ENCODE data around the gene COA1.

The COA1 gene

GRCh38 chr7:43636093-43636492 is 93.2 kb downstream of the COA1 start:
- no peak overlapping the region for H3K27ac ChIP-seq
- H3K9me3 ChIP-seq (ENCODE audit: control insufficient read depth, low read length): no peaks in the 10 kb centered on the region
- no peak overlapping the region for H2AFZ ChIP-seq
- no peaks in the 10 kb centered on the region for H3K4me1 ChIP-seq
- H3K27me3 ChIP-seq (ENCODE audit: control insufficient read depth, insufficient read depth, low read length): no peaks in the 10 kb centered on the region
- no peaks in the 10 kb centered on the region for H3K36me3 ChIP-seq (ENCODE audit: control insufficient read depth, insufficient read depth, low read length)
- H3K79me2 ChIP-seq: no peaks in the 10 kb centered on the region
- TF ChIP-seq CTCF (IDR thresholded peaks at IDR 0.05): no peak
- no peak overlapping the region for H3K9ac ChIP-seq
- H3K4me2 ChIP-seq (ENCODE audit: low read length): no peak overlapping the region
- no peak overlapping the region for H3K4me3 ChIP-seq (ENCODE audit: low read depth, low read length)

GRCh38 chr7:43634384-43634783 is 94.9 kb downstream of the COA1 start:
- no peak for TF ChIP-seq CTCF (IDR thresholded peaks at IDR 0.05)
- H3K79me2 ChIP-seq: no peaks in the 10 kb centered on the region
- no peak overlapping the region for H3K9ac ChIP-seq
- no peaks in the 10 kb centered on the region for H3K9me3 ChIP-seq (ENCODE audit: control insufficient read depth, low read length)
- H2AFZ ChIP-seq: no peak overlapping the region
- no peaks in the 10 kb centered on the region for H3K4me1 ChIP-seq
- no peak overlapping the region for H3K4me2 ChIP-seq (ENCODE audit: low read length)
- H3K27me3 ChIP-seq (ENCODE audit: control insufficient read depth, insufficient read depth, low read length): no peaks in the 10 kb centered on the region
- H3K4me3 ChIP-seq (ENCODE audit: low read depth, low read length): no peak overlapping the region
- H3K27ac ChIP-seq: no peak overlapping the region
- H3K36me3 ChIP-seq (ENCODE audit: control insufficient read depth, insufficient read depth, low read length): no peaks in the 10 kb centered on the region

- Histone ChIP-seq H3K27ac (no peak overlapping the region), H3K4me1 (no peaks in the 10 kb centered on the region), H3K79me2 (no peaks in the 10 kb centered on the region), H2AFZ (no peak overlapping the region), H3K4me3 (ENCODE audit: low read depth, low read length) (no peak overlapping the region), H3K9ac (no peak overlapping the region), H3K27me3 (ENCODE audit: control insufficient read depth, insufficient read depth, low read length) (no peaks in the 10 kb centered on the region), H3K36me3 (ENCODE audit: control insufficient read depth, insufficient read depth, low read length) (no peaks in the 10 kb centered on the region), H3K9me3 (ENCODE audit: control insufficient read depth, low read length) (no peaks in the 10 kb centered on the region), H3K4me2 (ENCODE audit: low read length) (no peak overlapping the region)
- TF ChIP-seq CTCF (IDR thresholded peaks at IDR 0.05): no peak
Observed at GRCh38 chr7:43632746-43633145, 96.6 kb downstream of the COA1 start.

DNA sequence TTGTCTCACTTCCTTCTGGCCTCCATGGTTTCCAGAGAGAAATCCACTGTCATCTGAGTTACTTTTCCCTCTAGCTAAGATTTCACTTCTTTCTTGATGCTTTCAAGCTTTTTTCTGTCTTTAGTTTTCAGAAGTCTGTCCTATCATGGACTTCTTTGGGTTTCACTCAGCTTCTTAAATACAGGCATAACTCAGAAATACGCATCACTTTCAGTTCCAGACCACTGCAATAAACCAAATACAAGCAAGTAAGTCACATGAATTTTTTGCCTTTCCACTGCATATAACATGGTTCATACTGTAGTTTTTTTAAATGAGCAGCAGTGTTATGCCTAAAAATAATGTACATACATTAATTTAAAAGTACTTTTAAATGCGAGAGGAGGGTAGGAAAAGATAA is 97.8 kb downstream of the COA1 start:
- Histone ChIP-seq H3K27ac (no peak overlapping the region), H3K4me1 (no peaks in the 10 kb centered on the region), H3K27me3 (ENCODE audit: control insufficient read depth, insufficient read depth, low read length) (no peaks in the 10 kb centered on the region), H3K36me3 (ENCODE audit: control insufficient read depth, insufficient read depth, low read length) (no peaks in the 10 kb centered on the region), H3K9ac (no peak overlapping the region), H3K9me3 (ENCODE audit: control insufficient read depth, low read length) (no peaks in the 10 kb centered on the region), H3K79me2 (no peaks in the 10 kb centered on the region), H2AFZ (no peak overlapping the region), H3K4me3 (ENCODE audit: low read depth, low read length) (no peak overlapping the region), H3K4me2 (ENCODE audit: low read length) (no peak overlapping the region)
- no peak for TF ChIP-seq CTCF (IDR thresholded peaks at IDR 0.05)

- Histone ChIP-seq H3K9ac (no peak overlapping the region), H3K36me3 (ENCODE audit: control insufficient read depth, insufficient read depth, low read length) (no peaks in the 10 kb centered on the region), H3K4me3 (ENCODE audit: low read depth, low read length) (no peak overlapping the region), H3K4me2 (ENCODE audit: low read length) (no peak overlapping the region), H3K4me1 (no peaks in the 10 kb centered on the region), H3K27ac (no peak overlapping the region), H2AFZ (no peak overlapping the region), H3K9me3 (ENCODE audit: control insufficient read depth, low read length) (no peaks in the 10 kb centered on the region), H3K27me3 (ENCODE audit: control insufficient read depth, insufficient read depth, low read length) (no peaks in the 10 kb centered on the region), H3K79me2 (no peaks in the 10 kb centered on the region)
- TF ChIP-seq CTCF (IDR thresholded peaks at IDR 0.05): no peak
Observed at GRCh38 chr7:43630482-43630881, 98.8 kb downstream of the COA1 start.

Data from parathyroid adenoma (tissue), 2 donors.